Measurements from ENCODE around the gene TCAP. TPM values are rescaled to one million over a fixed set of nuclear protein-coding genes. Genes with fewer than 3 reads are reported as not detected.
A peak's percentile ranks its signal among the peaks of the same experiment; 100 is the strongest.

Gene TCAP
- total RNA-seq, 3 donors from 2014 or later (not counting 1 experiment from before 2014, with no cell fraction given) = 1.3 to 3.8 (median 2.4) TPM

- no peaks in the 10 kb centered on the region for H3K9me3 ChIP-seq (ENCODE audit: control insufficient read depth, insufficient read depth, low read length)
- Mint-ChIP-seq H3K4me3 (peak within 1 kb of the TSS; percentile 93), H3K27ac (peak within 1 kb of the TSS; percentile 96 to 98), H3K27me3 (ENCODE audit: low read depth in 2 of 2) (no peaks in the 10 kb centered on the region), H3K36me3 (no peaks in the 10 kb centered on the region), H3K9me3 (no peaks in the 10 kb centered on the region), H3K4me1 (peaks cover 31% of the 10 kb centered on the region in 2 donors)
- no peak for TF ChIP-seq CTCF (IDR thresholded peaks at IDR 0.05)
- peaks cover 17% of the 10 kb centered on the region for H3K4me1 ChIP-seq (ENCODE audit: control insufficient read depth, insufficient read depth, low read length)
- H3K36me3 ChIP-seq (ENCODE audit: control insufficient read depth, insufficient read depth, low read length) = peaks cover 7% of the 10 kb centered on the region
- H3K27ac ChIP-seq (ENCODE audit: low read length) = peak within 1 kb of the TSS; percentile 88
- WGBS (ENCODE audit: insufficient coverage) = under 1% methylated on average over 42 of the region's 45 CpGs
- H3K27me3 ChIP-seq (ENCODE audit: control insufficient read depth, insufficient read depth, low read length) = no peaks in the 10 kb centered on the region
- H3K4me3 ChIP-seq (ENCODE audit: low read length) = peak within 1 kb of the TSS; percentile 90
- ATAC-seq (peak; percentile 94), DNase-seq (peak; percentile 79 to 90)
- intact Hi-C loops (cut with micrococcal nuclease) = no loop called here
These were observed 22.7 kb downstream of the TCAP start, which contains the start of gene PGAP3 for GRCh38 chr17:39687546-39688474. Gene PGAP3 (minus strand): TSS chr17:39688057. CDS start chr17:39688014, 43 bp downstream.

GRCh38 chr17:39688475-39688835 lies 23.3 kb downstream of the TCAP start:
- Histone ChIP-seq H3K27me3 (ENCODE audit: control insufficient read depth, insufficient read depth, low read length) (no peaks in the 10 kb centered on the region), H3K36me3 (ENCODE audit: control insufficient read depth, insufficient read depth, low read length) (peaks cover 4% of the 10 kb centered on the region), H3K27ac (ENCODE audit: low read length) (peak overlapping the region; percentile 88), H3K4me3 (ENCODE audit: low read length) (peak overlapping the region; percentile 90), H3K4me1 (ENCODE audit: control insufficient read depth, insufficient read depth, low read length) (peaks cover 17% of the 10 kb centered on the region), H3K9me3 (ENCODE audit: control insufficient read depth, insufficient read depth, low read length) (no peaks in the 10 kb centered on the region)
- no peaks in the 10 kb centered on the region for H3K27me3 Mint-ChIP-seq (ENCODE audit: low read depth in 2 of 2)
- no peak for ATAC-seq
- no peak for TF ChIP-seq CTCF (IDR thresholded peaks at IDR 0.05)
- H3K36me3 Mint-ChIP-seq = no peaks in the 10 kb centered on the region
- intact Hi-C loops (cut with micrococcal nuclease) = no loop called here
- H3K9me3 Mint-ChIP-seq = no peaks in the 10 kb centered on the region
- peak overlapping the region; percentile 93 for H3K4me3 Mint-ChIP-seq
- peak overlapping the region; percentile 96 to 98 for H3K27ac Mint-ChIP-seq
- WGBS (ENCODE audit: insufficient coverage) = 43% methylated on average over 6 of the region's 6 CpGs
- peak in 1 of 2 donors; percentile 29 for DNase-seq
- H3K4me1 Mint-ChIP-seq = peaks cover 31% of the 10 kb centered on the region in 2 donors

GRCh38 chr17:39688945-39689344 lies 23.8 kb downstream of the TCAP start:
- H3K36me3 ChIP-seq (ENCODE audit: control insufficient read depth, insufficient read depth, low read length) = peaks cover 4% of the 10 kb centered on the region
- H3K9me3 ChIP-seq (ENCODE audit: control insufficient read depth, insufficient read depth, low read length) = no peaks in the 10 kb centered on the region
- no peak overlapping the region for H3K4me3 ChIP-seq (ENCODE audit: low read length)
- no peak for ATAC-seq
- peaks cover 31% of the 10 kb centered on the region in 2 donors for H3K4me1 Mint-ChIP-seq
- no peak for DNase-seq
- no peaks in the 10 kb centered on the region for H3K27me3 Mint-ChIP-seq (ENCODE audit: low read depth in 2 of 2)
- 71% methylated on average over 3 of the region's 3 CpGs for WGBS (ENCODE audit: insufficient coverage)
- peak overlapping the region; percentile 96 to 98 for H3K27ac Mint-ChIP-seq
- no peak for TF ChIP-seq CTCF (IDR thresholded peaks at IDR 0.05)
- no peaks in the 10 kb centered on the region for H3K27me3 ChIP-seq (ENCODE audit: control insufficient read depth, insufficient read depth, low read length)
- H3K4me3 Mint-ChIP-seq = peak overlapping the region; percentile 93
- peaks cover 17% of the 10 kb centered on the region for H3K4me1 ChIP-seq (ENCODE audit: control insufficient read depth, insufficient read depth, low read length)
- peak overlapping the region; percentile 88 for H3K27ac ChIP-seq (ENCODE audit: low read length)
- intact Hi-C loops (cut with micrococcal nuclease) = no loop called here
- no peaks in the 10 kb centered on the region for H3K9me3 Mint-ChIP-seq
- H3K36me3 Mint-ChIP-seq = no peaks in the 10 kb centered on the region

Measured in natural killer cell (primary cell).